ENCODE results near the gene ZNF423.

GRCh38 chr16:49767414-49767813 lies 88.5 kb downstream of the ZNF423 start:
- no peak for TF ChIP-seq CTCF (IDR thresholded peaks at IDR 0.05; ENCODE audit: insufficient read depth, low read depth, low read length)
- no peak for TF ChIP-seq EZH2 (IDR thresholded peaks at IDR 0.05; ENCODE audit: insufficient read depth, low read length)

Data from astrocyte (in vitro differentiated cells and primary cell).